HG03342 (cell line): ENCODE data around the gene CADPS.

Experiments
- ATAC-seq: cut with Tn5 transposase; IDR thresholded peaks from one replicate; pipeline ENCODE4 v1.9.1; 2021; ENCODE audit warnings: mild to moderate bottlenecking, moderate library complexity; ENCODE audit not compliant: unreplicated experiment

Gene CADPS

GRCh38 chr3:62700357-62700756, 174.9 kb downstream of the CADPS start:
- no peak for ATAC-seq

- ATAC-seq: no peak
Observed at GRCh38 chr3:62699728-62700127, 175.5 kb downstream of the CADPS start.

GRCh38 chr3:62696011-62696410, 179.2 kb downstream of the CADPS start:
- no peak for ATAC-seq

- ATAC-seq: no peak
Observed at GRCh38 chr3:62688812-62689211, 186.4 kb downstream of the CADPS start.

- no peak for ATAC-seq
Observed at GRCh38 chr3:62688050-62688449, 187.2 kb downstream of the CADPS start.

GRCh38 chr3:62686503-62687294, 188.5 kb downstream of the CADPS start:
- no peak for ATAC-seq

GRCh38 chr3:62682826-62683225, 192.4 kb downstream of the CADPS start:
- no peak for ATAC-seq

- ATAC-seq: no peak
Observed at GRCh38 chr3:62679988-62680387, 195.2 kb downstream of the CADPS start.

- no peak for ATAC-seq
Observed at GRCh38 chr3:62678841-62679240, 196.4 kb downstream of the CADPS start.

- ATAC-seq: no peak
Observed at GRCh38 chr3:62677926-62678325, 197.3 kb downstream of the CADPS start.

GRCh38 chr3:62676689-62677271, 198.4 kb downstream of the CADPS start:
- ATAC-seq: no peak

- no peak for ATAC-seq
Observed at GRCh38 chr3:62675492-62675891, 199.7 kb downstream of the CADPS start.

GRCh38 chr3:62672988-62673313, 202.3 kb downstream of the CADPS start:
- peak; percentile 9 for ATAC-seq

- peak; percentile 91 for ATAC-seq
Observed at GRCh38 chr3:62672270-62672987, 202.8 kb downstream of the CADPS start.

- no peak for ATAC-seq
Observed at GRCh38 chr3:62670351-62670750, 204.9 kb downstream of the CADPS start.

- ATAC-seq: no peak
Observed at GRCh38 chr3:62669161-62669560, 206.1 kb downstream of the CADPS start.

- ATAC-seq: no peak
Observed at GRCh38 chr3:62667714-62668113, 207.5 kb downstream of the CADPS start.

GRCh38 chr3:62665627-62666437, 209.4 kb downstream of the CADPS start:
- ATAC-seq: peak; percentile 89

- ATAC-seq: no peak
Observed at GRCh38 chr3:62662677-62663076, 212.5 kb downstream of the CADPS start.

- no peak for ATAC-seq
Observed at GRCh38 chr3:62659660-62660059, 215.6 kb downstream of the CADPS start.

- ATAC-seq: no peak
Observed at GRCh38 chr3:62655691-62656063, 219.5 kb downstream of the CADPS start.
